GM21367 (cell line): ENCODE results near the gene ZDHHC22.

Experiments
- ATAC-seq: cut with Tn5 transposase; IDR thresholded peaks from one replicate; pipeline ENCODE4 v1.9.1; 2021; ENCODE audit not compliant: unreplicated experiment

The ZDHHC22 gene

GRCh38 chr14:77105145-77105939 lies 36.2 kb downstream of the ZDHHC22 start:
- no peak for ATAC-seq

GRCh38 chr14:77104393-77104792 lies 37.2 kb downstream of the ZDHHC22 start:
- no peak for ATAC-seq

GRCh38 chr14:77103951-77104350 lies 37.6 kb downstream of the ZDHHC22 start:
- no peak for ATAC-seq

GRCh38 chr14:77103475-77103874 lies 38.1 kb downstream of the ZDHHC22 start:
- ATAC-seq: no peak

GRCh38 chr14:77102154-77102553 lies 39.4 kb downstream of the ZDHHC22 start:
- ATAC-seq: no peak

GRCh38 chr14:77100961-77101360 lies 40.6 kb downstream of the ZDHHC22 start:
- no peak for ATAC-seq

GRCh38 chr14:77099425-77100167 lies 42.0 kb downstream of the ZDHHC22 start:
- ATAC-seq: no peak

- ATAC-seq: no peak
Measured at GRCh38 chr14:77098529-77099353, 42.9 kb downstream of the ZDHHC22 start.

GRCh38 chr14:77097700-77098528 lies 43.7 kb downstream of the ZDHHC22 start, which contains the start of gene CIPC:
CIPC (plus strand) TSS chr14:77098258; CDS start chr14:77105709, 7,451 bp downstream.
- ATAC-seq: peak; percentile 79

GRCh38 chr14:77097006-77097699 lies 44.4 kb downstream of the ZDHHC22 start:
- ATAC-seq: no peak

GRCh38 chr14:77094672-77095284 lies 46.8 kb downstream of the ZDHHC22 start:
- ATAC-seq: no peak

GRCh38 chr14:77092676-77093075 lies 48.9 kb downstream of the ZDHHC22 start:
- ATAC-seq: no peak

GRCh38 chr14:77091518-77091917 lies 50.1 kb downstream of the ZDHHC22 start:
- ATAC-seq: no peak

GRCh38 chr14:77088645-77089044 lies 52.9 kb downstream of the ZDHHC22 start:
- ATAC-seq: no peak

GRCh38 chr14:77088219-77088618 lies 53.4 kb downstream of the ZDHHC22 start:
- ATAC-seq: no peak

GRCh38 chr14:77087631-77088030 lies 54.0 kb downstream of the ZDHHC22 start:
- ATAC-seq: no peak

GRCh38 chr14:77086951-77087350 lies 54.6 kb downstream of the ZDHHC22 start:
- ATAC-seq: no peak

- ATAC-seq: no peak
Measured at GRCh38 chr14:77086017-77086727, 55.4 kb downstream of the ZDHHC22 start.

- ATAC-seq: no peak
Measured at GRCh38 chr14:77085538-77085937, 56.1 kb downstream of the ZDHHC22 start.
